ENCODE measurements around the gene MYLK2.

- TF ChIP-seq REST (IDR thresholded peaks at IDR 0.05; ENCODE audit: insufficient read depth in 1 of 2, low read depth in 2 of 2, low read length in 2 of 2), result no peak
- no peak for TF ChIP-seq POLR2AphosphoS5 (IDR thresholded peaks at IDR 0.05; ENCODE audit: low read depth, low read length)
Observed at GRCh38 chr20:31831211-31831610, 12.1 kb downstream of the MYLK2 start.
